PC-9 (cell line): ENCODE results near the gene TM2D1. TPM values are rescaled to one million over a fixed set of nuclear protein-coding genes. Genes with fewer than 3 reads are reported as not detected.
A peak's percentile ranks its signal among the peaks of the same experiment; 100 is the strongest.

Experiments used
- BruUV-seq: library from RNA; stranded (reverse); fragments of 400-500 nt; replicated peaks from 2 replicates; lab custom pipeline; 2021; lab: Mats Ljungman, UMichigan
- CTCF ChIA-PET: fragments of 300-600 bp; sonication (Branson Sonifier 250); formaldehyde crosslinking; loops from one replicate; lab custom pipeline; 2022; ENCODE audit warnings: antibody characterized with exemption; lab: Charles Lee
- POLR2A ChIA-PET: fragments of 300-600 bp; sonication (Branson Sonifier 250); formaldehyde crosslinking; loops from one replicate; lab custom pipeline; 2022; ENCODE audit warnings: antibody characterized with exemption; ENCODE audit not compliant: unreplicated experiment; lab: Charles Lee
- DNase-seq, 2 experiments: peaks; one replicate each; pipeline versions ENCODE4 v3.0.0 to v3.0.0-alpha.2; 2015 to 2022; ENCODE audit warnings: mixed read lengths in 1 of 2
- H2AFZ ChIP-seq: fragments of 200-600 bp; sonication (generic); 2 replicates; pipeline ENCODE4 v1.8.1; 2017; ENCODE audit warnings: antibody characterized with exemption
- H3F3A ChIP-seq: fragments of 200-600 bp; sonication (generic); 2 replicates; pipeline ENCODE4 v1.8.1; 2017; ENCODE audit warnings: antibody characterized with exemption, mild to moderate bottlenecking, low read depth; ENCODE audit not compliant: insufficient read depth
- H3K27ac ChIP-seq: fragments of 200-600 bp; sonication (generic); 2 replicates; pipeline ENCODE4 v1.6.1; 2016; ENCODE audit warnings: mixed run types
- H3K27me3 ChIP-seq: fragments of 200-600 bp; sonication (generic); 2 replicates; pipeline ENCODE4 v1.6.1; 2016; ENCODE audit warnings: low read depth, mixed run types; ENCODE audit not compliant: insufficient read depth
- H3K36me3 ChIP-seq: fragments of 200-600 bp; sonication (generic); 2 replicates; pipeline ENCODE4 v1.6.1; 2016; ENCODE audit warnings: low read depth, mixed run types
- H3K4me1 ChIP-seq: fragments of 200-600 bp; sonication (generic); replicated peaks from 2 replicates; pipeline ENCODE4 v1.6.1; 2016; ENCODE audit warnings: mixed run types; ENCODE audit not compliant: insufficient read depth
- H3K4me2 ChIP-seq: fragments of 200-600 bp; sonication (generic); 2 replicates; pipeline ENCODE4 v1.6.1; 2017; ENCODE audit warnings: mixed run types
- H3K4me3 ChIP-seq: fragments of 200-600 bp; sonication (generic); 2 replicates; pipeline ENCODE4 v1.6.1; 2016; ENCODE audit warnings: mixed run types
- H3K79me2 ChIP-seq: fragments of 200-600 bp; sonication (generic); 2 replicates; pipeline ENCODE4 v1.6.1; 2017; ENCODE audit warnings: low read depth, mixed run types
- H3K9me2 ChIP-seq: fragments of 200-600 bp; sonication (generic); 2 replicates; pipeline ENCODE4 v1.8.1; 2017; ENCODE audit warnings: mild to moderate bottlenecking; ENCODE audit not compliant: insufficient read depth
- H3K9me3 ChIP-seq: fragments of 200-600 bp; sonication (generic); 2 replicates; pipeline ENCODE4 v1.8.1; 2016; ENCODE audit warnings: low read depth; ENCODE audit not compliant: insufficient read depth
- H4K20me1 ChIP-seq: fragments of 200-600 bp; sonication (generic); 2 replicates; pipeline ENCODE4 v1.8.1; 2017; ENCODE audit not compliant: insufficient read depth
- CTCF ChIP-seq: fragments of 200-600 bp; sonication (generic); conservative IDR thresholded peaks from 2 replicates; pipeline ENCODE4 v1.6.1; 2017; ENCODE audit warnings: mixed run types, antibody characterized with exemption, mild to moderate bottlenecking, moderate library complexity
- EZH2 ChIP-seq: fragments of 200-600 bp; sonication (generic); IDR thresholded peaks from 2 replicates; pipeline ENCODE4 v1.8.0; 2017; ENCODE audit warnings: antibody characterized with exemption, low read depth
- intact Hi-C: fragments of 100-400 bp; cut with micrococcal nuclease; formaldehyde crosslinking; loops from one replicate; pipeline ENCODE4 v1.10.0; 2022; ENCODE audit not compliant: unreplicated experiment
- total RNA-seq: library from RNA; stranded (reverse); gene quantifications from 2 replicates; pipeline ENCODE4 v1.2.3, GENCODE V29; 2021

Gene TM2D1
- total RNA-seq, 1 experiment from 2014 or later = 36.8 TPM

- Histone ChIP-seq H3K4me1 (peaks cover 50% of the 10 kb centered on the region), H3K27me3 (no peaks in the 10 kb centered on the region), H3K4me3 (no peak overlapping the region), H3K79me2 (no peaks in the 10 kb centered on the region), H3K4me2 (peak overlapping the region; percentile 68), H2AFZ (no peak overlapping the region), H3K9me3 (no peaks in the 10 kb centered on the region), H3K9me2 (no peaks in the 10 kb centered on the region), H4K20me1 (no peaks in the 10 kb centered on the region), H3F3A (peaks cover 25% of the 10 kb centered on the region), H3K36me3 (no peaks in the 10 kb centered on the region), H3K27ac (peak overlapping the region; percentile 59)
- intact Hi-C loops = loop anchor here (2.0 to 10.0 kb wide), 2 partner anchors 148 to 304 kb away; no protein-coding TSS in a partner anchor
- TF ChIP-seq CTCF (no peak), EZH2 (no peak)
- ChIA-PET CTCF (interaction anchor here (1.0 kb wide), 1 partner anchor 794 kb away, joined by 3 read pairs; no protein-coding TSS in a partner anchor), POLR2A (no interaction called here)
- peak; percentile 51 to 100 for DNase-seq
- BruUV-seq = no TSS peak
Measured at GRCh38 chr1:61642475-61643232, 82.3 kb downstream of the TM2D1 start.

- Histone ChIP-seq H3K4me3 (no peak overlapping the region), H3K9me2 (no peaks in the 10 kb centered on the region), H3K79me2 (no peaks in the 10 kb centered on the region), H3F3A (peaks cover 25% of the 10 kb centered on the region), H3K36me3 (no peaks in the 10 kb centered on the region), H3K27ac (peak overlapping the region; percentile 59), H3K4me2 (peak overlapping the region; percentile 68), H3K4me1 (peaks cover 48% of the 10 kb centered on the region), H4K20me1 (no peaks in the 10 kb centered on the region), H2AFZ (no peak overlapping the region), H3K9me3 (no peaks in the 10 kb centered on the region), H3K27me3 (no peaks in the 10 kb centered on the region)
- DNase-seq = peak in 1 of 2 experiments; percentile 37
- POLR2A ChIA-PET = no interaction called here
- CTCF ChIA-PET = no interaction called here
- BruUV-seq = no TSS peak
- intact Hi-C loops = loop anchor here (2.0 to 10.0 kb wide), 3 partner anchors 147 to 591 kb away; no protein-coding TSS in a partner anchor
- no peak for TF ChIP-seq CTCF
- TF ChIP-seq EZH2 = no peak
Measured at GRCh38 chr1:61641578-61642336, 83.2 kb downstream of the TM2D1 start.
